AG10803 (cell line): ENCODE results near the gene TCEA2.

Experiments
- DNase-seq: peaks from one replicate; pipeline ENCODE4 v3.0.0; 2010; ENCODE audit warnings: low read depth
- H3K4me3 ChIP-seq: 2 replicates; pipeline ENCODE4 v1.5.1; 2011; ENCODE audit warnings: mild to moderate bottlenecking, low read length, control low read depth
- CTCF ChIP-seq: conservative IDR thresholded peaks from 2 replicates; pipeline ENCODE4 v1.5.1; 2011; ENCODE audit warnings: mild to moderate bottlenecking, low read length, control low read depth, inconsistent platforms

TCEA2 gene

DNA sequence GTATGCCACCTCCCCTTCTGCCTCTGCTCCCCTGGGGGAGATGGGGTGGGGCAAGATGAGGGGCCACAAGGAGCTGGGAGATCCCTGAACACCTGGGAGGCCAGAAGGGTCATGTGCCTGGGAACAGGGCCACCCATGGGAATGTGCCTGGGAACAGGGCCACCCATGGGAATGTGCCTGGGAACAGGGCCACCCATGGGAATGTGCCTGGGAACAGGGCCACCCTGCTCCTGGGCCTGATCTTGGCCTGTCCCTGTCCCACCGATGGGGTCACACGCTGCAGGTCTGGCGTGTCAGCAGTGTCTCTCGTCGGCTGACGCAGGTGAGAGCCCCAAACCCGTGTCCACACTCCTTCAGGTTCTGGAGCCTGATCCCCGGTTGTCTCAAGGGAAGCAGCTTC is 12.0 kb downstream of the TCEA2 start:
- TF ChIP-seq CTCF, result no peak
- no peak for DNase-seq
- H3K4me3 ChIP-seq, result no peak overlapping the region

DNA sequence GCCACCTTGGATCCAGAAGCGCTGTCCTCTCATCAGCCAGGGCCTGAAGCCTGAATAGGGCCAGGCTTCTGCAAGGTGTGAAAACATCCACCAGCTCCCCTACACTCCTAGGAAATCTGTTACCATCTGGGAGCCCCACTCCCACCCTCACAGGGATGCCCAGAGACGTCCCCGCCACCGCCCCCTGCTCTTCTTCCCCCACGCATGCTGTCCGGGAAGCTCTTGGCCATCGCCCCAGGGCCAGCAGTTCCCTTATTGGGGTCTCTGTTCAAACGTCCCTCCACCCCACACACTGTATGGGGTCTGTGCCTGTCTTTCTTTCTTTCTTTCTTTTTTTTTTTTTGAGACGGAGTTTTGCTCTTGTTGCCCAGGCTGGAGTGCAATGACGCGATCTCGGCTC is 12.6 kb downstream of the TCEA2 start:
- no peak for TF ChIP-seq CTCF
- DNase-seq, result no peak
- H3K4me3 ChIP-seq, result no peak overlapping the region

DNA sequence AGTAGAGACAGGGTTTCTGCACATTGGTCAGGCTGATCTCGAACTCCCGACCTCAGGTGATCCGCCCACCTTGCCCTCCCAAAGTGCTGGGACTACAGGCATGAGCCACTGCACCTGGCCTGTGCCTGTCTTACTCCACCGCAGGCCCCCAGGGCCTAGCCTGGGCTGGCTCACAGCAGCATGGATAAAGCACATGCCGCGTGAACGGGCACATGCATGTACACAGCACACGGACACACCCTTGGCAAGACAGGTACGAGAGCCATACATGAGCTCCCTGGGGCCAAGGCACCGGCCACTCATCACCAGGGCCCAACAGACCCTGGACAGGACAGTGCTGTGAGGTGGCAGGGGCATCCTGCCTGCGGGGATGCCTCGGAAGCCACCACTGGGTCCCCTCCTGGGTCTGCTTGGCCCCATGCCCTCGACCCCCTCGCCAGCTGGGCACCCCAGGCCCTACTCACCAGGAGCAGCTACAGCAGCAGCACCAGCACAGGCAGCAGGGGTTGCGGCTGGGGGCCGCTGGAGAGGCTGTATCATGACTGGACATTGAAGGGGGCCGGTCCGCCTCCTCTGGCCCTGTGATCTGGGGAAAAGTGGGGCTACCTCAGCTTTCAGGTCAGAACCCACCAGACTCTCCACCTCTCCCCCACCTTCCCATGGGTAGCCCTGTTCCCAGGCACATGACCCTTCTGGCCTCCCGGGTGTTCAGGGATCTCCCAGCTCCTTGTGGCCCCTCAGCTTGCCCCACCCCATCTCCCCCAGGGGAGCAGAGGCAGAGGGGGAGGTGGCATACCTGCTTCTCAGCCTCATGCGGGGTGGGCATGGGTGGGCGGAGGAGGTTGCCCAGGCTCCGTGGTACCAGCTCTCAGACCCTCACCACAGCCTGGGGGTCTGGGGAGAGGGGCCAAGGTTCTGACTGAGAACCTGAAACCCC is 13.3 kb downstream of the TCEA2 start:
- TF ChIP-seq CTCF, result no peak
- no peak overlapping the region for H3K4me3 ChIP-seq
- no peak for DNase-seq

GRCh38 chr20:64077094-64077493 is 14.1 kb downstream of the TCEA2 start:
- no peak overlapping the region for H3K4me3 ChIP-seq
- DNase-seq, result no peak
- no peak for TF ChIP-seq CTCF

DNA sequence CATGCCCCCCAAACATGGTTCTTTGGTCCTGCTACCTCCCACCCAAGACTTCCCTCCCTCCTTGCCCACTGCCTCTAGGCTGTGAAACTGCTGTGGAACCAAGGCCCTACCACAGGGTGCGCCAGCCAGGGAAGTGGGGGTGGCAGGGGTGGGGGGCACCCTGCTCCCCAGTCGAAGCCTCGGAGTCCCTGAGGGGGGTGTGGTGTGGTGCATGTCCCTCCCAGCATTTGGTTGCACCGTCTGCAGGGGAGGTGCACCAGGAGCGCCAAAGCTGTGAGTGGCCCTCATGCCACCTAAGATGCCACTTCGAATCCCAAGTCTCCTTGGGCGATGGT is 14.5 kb downstream of the TCEA2 start:
- no peak overlapping the region for H3K4me3 ChIP-seq
- DNase-seq, result no peak
- TF ChIP-seq CTCF, result no peak

DNA sequence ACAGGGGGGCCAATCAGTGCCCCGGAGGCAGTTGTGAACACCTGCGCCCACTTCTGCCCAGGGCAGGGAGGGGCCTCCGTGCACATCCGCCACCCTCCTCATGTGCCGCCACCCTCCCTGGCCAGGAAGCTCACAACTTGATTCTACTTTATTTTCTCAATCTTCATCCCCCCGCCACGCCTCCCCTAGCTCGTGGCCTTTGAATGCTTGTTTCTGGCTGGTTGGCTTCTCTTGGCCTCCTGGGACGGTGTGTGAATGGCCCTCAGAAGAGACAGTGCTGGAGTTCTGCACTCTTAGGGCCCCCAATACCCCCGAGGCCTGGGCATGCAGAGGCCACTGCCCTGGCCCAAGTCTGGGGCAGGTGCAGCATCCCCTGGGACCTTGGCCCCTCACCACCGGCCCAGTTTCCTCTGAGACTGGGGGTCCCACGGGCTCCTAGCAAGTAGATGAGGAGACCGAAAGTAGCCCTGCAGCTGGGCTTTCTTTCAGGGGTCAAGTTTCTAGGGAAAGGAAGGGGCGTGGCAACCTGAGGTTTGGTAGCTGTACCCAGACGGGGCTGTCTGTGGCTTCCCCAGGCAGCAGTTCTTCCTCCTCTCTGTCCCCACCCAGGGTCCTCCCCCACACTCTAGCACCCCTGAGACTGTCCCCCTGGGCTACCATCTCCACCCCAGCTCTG is 15.0 kb downstream of the TCEA2 start:
- no peak for DNase-seq

More for the DNA sequence above, 15.0 kb downstream of the TCEA2 start:
- peak overlapping the region; percentile 71 for H3K4me3 ChIP-seq
- TF ChIP-seq CTCF, result no peak
